Endothelial cell of umbilical vein (primary cell): Measurements from ENCODE around the gene ATP5MK. TPM values are rescaled to one million over a fixed set of nuclear protein-coding genes. Genes with fewer than 3 reads are reported as not detected.

Experiments used
- BruUV-seq: library from RNA; stranded (reverse); fragments of 400-500 nt; replicated peaks from 2 replicates; lab custom pipeline; 2021; lab: Mats Ljungman, UMichigan
- CTCF ChIA-PET: fragments of 300-600, 350-600 bp; sonication (Branson Sonifier 250); formaldehyde crosslinking; loops from one replicate; lab custom pipeline; 2021; ENCODE audit warnings: antibody characterized with exemption, inconsistent platforms; lab: Charles Lee
- POLR2A ChIA-PET: fragments of 300-600, 350-600 bp; sonication (Branson Sonifier 250); formaldehyde crosslinking; loops from one replicate; lab custom pipeline; 2021; ENCODE audit warnings: antibody characterized with exemption, inconsistent platforms; lab: Charles Lee
- DNase-seq: peaks from one replicate; pipeline ENCODE4 v3.0.0-alpha.2; 2011; ENCODE audit warnings: low read depth, low spot score
- FAIRE-seq: peaks from 2 replicates; lab custom pipeline; 2011; peaks lifted over from hg19 to GRCh38; lab: Jason Lieb, UNC
- H2AFZ ChIP-seq: 2 replicates; pipeline ENCODE4 v1.6.0; 2012; ENCODE audit warnings: low read depth, low read length, control low read depth, inconsistent platforms
- H3K27ac ChIP-seq: 2 replicates; pipeline ENCODE4 v1.5.1; 2011; ENCODE audit warnings: low read depth, mild to moderate bottlenecking, control low read depth, low read length, moderate library complexity; ENCODE audit not compliant: insufficient read depth
- H3K27me3 ChIP-seq, 2 experiments: 2 replicates each; pipeline versions ENCODE4 v1.6.0 to v1.6.1; 2011; ENCODE audit warnings: low read length in 2 of 2, mixed read lengths in 1 of 2; ENCODE audit not compliant: control insufficient read depth in 2 of 2, insufficient read depth in 2 of 2
- H3K36me3 ChIP-seq, 2 experiments: 2 replicates in 1 of 2; 3 replicates in 1 of 2; pipeline ENCODE4 v1.5.1; 2011; ENCODE audit warnings: low read length in 2 of 2, mild to moderate bottlenecking in 1 of 2, moderate library complexity in 1 of 2; ENCODE audit not compliant: control insufficient read depth in 2 of 2, insufficient read depth in 2 of 2; ENCODE audit errors: extremely low read depth in 1 of 2
- H3K4me1 ChIP-seq: 3 replicates; pipeline ENCODE4 v1.5.1; 2011; ENCODE audit warnings: mild to moderate bottlenecking, low read length; ENCODE audit not compliant: control insufficient read depth, insufficient read depth; ENCODE audit errors: extremely low read depth
- H3K4me2 ChIP-seq: 2 replicates; pipeline ENCODE4 v1.6.1; 2011; ENCODE audit warnings: low read length, control low read depth, mixed read lengths; ENCODE audit not compliant: insufficient read depth
- H3K4me3 ChIP-seq, 3 experiments: fragments of 200-600 bp in 1 of 3; sonication (generic), shearing (Covaris generic) in 1 of 3; replicated peaks in 1 of 3; 2 replicates each; pipeline ENCODE4 v1.5.1; 2011 to 2016; ENCODE audit warnings: control low read depth in 3 of 3, low read length in 3 of 3, mild to moderate bottlenecking in 2 of 3, inconsistent platforms in 1 of 3, low read depth in 1 of 3, moderate library complexity in 1 of 3; ENCODE audit not compliant: insufficient read depth in 1 of 3
- H3K79me2 ChIP-seq: 2 replicates; pipeline ENCODE4 v1.6.0; 2012; ENCODE audit warnings: low read length, inconsistent platforms; ENCODE audit not compliant: control insufficient read depth, insufficient read depth
- H3K9ac ChIP-seq: replicated peaks from 2 replicates; pipeline ENCODE3; 2011; ENCODE audit warnings: low read length, control low read depth; ENCODE audit not compliant: insufficient read depth; ENCODE audit errors: extremely low read depth
- H3K9me1 ChIP-seq: replicated peaks from 3 replicates; pipeline ENCODE4 v1.6.0; 2011; ENCODE audit warnings: mild to moderate bottlenecking, low read length; ENCODE audit not compliant: control insufficient read depth, insufficient read depth; ENCODE audit errors: extremely low read depth
- H3K9me3 ChIP-seq: replicated peaks from 2 replicates; pipeline ENCODE4 v1.5.1; 2012; ENCODE audit warnings: low read length, inconsistent platforms; ENCODE audit not compliant: control insufficient read depth, insufficient read depth
- H4K20me1 ChIP-seq: replicated peaks from 2 replicates; pipeline ENCODE3; 2011; ENCODE audit warnings: mild to moderate bottlenecking, low read length; ENCODE audit not compliant: control insufficient read depth, insufficient read depth; ENCODE audit errors: extremely low read depth
- CTCF ChIP-seq, 2 donors: IDR thresholded peaks; 1 replicate in 1 of 2; 2 replicates in 1 of 2; pipeline ENCODE4 v1.5.1; 2011; ENCODE audit warnings: low read length in 2 of 2, mild to moderate bottlenecking in 2 of 2, moderate library complexity in 2 of 2, control low read depth in 1 of 2, inconsistent platforms in 1 of 2, low read depth in 1 of 2; ENCODE audit not compliant: insufficient read depth in 1 of 2; ENCODE audit errors: extremely low read depth in 1 of 2
- EZH2 ChIP-seq: IDR thresholded peaks from 2 replicates; pipeline ENCODE4 v1.6.1; 2012; ENCODE audit warnings: borderline replicate concordance, low read depth, mild to moderate bottlenecking, moderate library complexity, low read length, inconsistent platforms; ENCODE audit not compliant: severe bottlenecking
- FOS ChIP-seq: IDR thresholded peaks from 2 replicates; pipeline ENCODE4 v1.6.1; 2011; ENCODE audit warnings: mild to moderate bottlenecking, low read length, moderate library complexity, borderline replicate concordance; ENCODE audit not compliant: insufficient read depth
- GATA2 ChIP-seq: IDR thresholded peaks from 2 replicates; pipeline ENCODE4 v1.7.0; 2011; ENCODE audit warnings: low read depth, mild to moderate bottlenecking, moderate library complexity, mixed read lengths, low read length; ENCODE audit not compliant: insufficient read length, insufficient read depth
- JUN ChIP-seq: IDR thresholded peaks from 2 replicates; pipeline ENCODE4 v1.6.1; 2011; ENCODE audit warnings: borderline replicate concordance, low read depth; ENCODE audit not compliant: insufficient read length, insufficient read depth
- MYC ChIP-seq: IDR thresholded peaks from one replicate; pipeline ENCODE4 v1.6.1; 2011; ENCODE audit warnings: mild to moderate bottlenecking, low read depth, low read length
- POLR2A ChIP-seq: IDR thresholded peaks from 2 replicates; pipeline ENCODE4 v1.6.1; 2012; ENCODE audit warnings: low read depth, mild to moderate bottlenecking, control low read depth, low read length
- POLR2AphosphoS5 ChIP-seq: IDR thresholded peaks from 2 replicates; pipeline ENCODE4 v1.6.1; 2012; ENCODE audit warnings: low read depth, mild to moderate bottlenecking, control low read depth, low read length, moderate library complexity; ENCODE audit not compliant: insufficient read depth
- dilution Hi-C: fragments of 300-500 bp; cut with MboI; formaldehyde crosslinking; loops from one replicate; pipeline ENCODE4 v1.15.0; 2019; ENCODE audit warnings: low sequenced_read_pairs; ENCODE audit not compliant: extremely low pct_ligation_motif_present
- intact Hi-C: fragments of 100-400 bp; cut with micrococcal nuclease; formaldehyde crosslinking; loops from one replicate; pipeline ENCODE4 v1.10.0; 2022
- polyA plus RNA-seq, 4 experiments: library from polyadenylated mRNA; depleted of rRNA in 3 of 4; stranded (reverse) in 3 of 4; unstranded in 1 of 4; fragments of >200 nt; gene quantifications; 2 replicates each; pipeline versions ENCODE4 v1.2.1 to v1.2.3, GENCODE V29; 2011 to 2012; ENCODE audit warnings: missing spikeins in 1 of 4
- total RNA-seq: library from RNA; stranded (reverse); gene quantifications from 2 replicates; pipeline ENCODE4 v1.2.3, GENCODE V29; 2021
- TF ChIP-seq, protein P1 (sequence below): IDR thresholded peaks from 2 replicates; pipeline ENCODE4 v1.6.1; 2011; ENCODE audit not compliant: insufficient read depth, insufficient read length

The ATP5MK gene
- total and polyA plus RNA-seq, 2 donors (not counting 3 experiments of a cell fraction or from before 2014, with no cell fraction given) = 295 to 407 TPM

GRCh38 chr10:103439776-103440175 lies 43.5 kb upstream of the ATP5MK start:
- Histone ChIP-seq H3K27me3 (no peaks in the 10 kb centered on the region), H3K4me3 (no peak overlapping the region), H3K79me2 (no peaks in the 10 kb centered on the region), H3K36me3 (peaks cover 31 to 60% of the 10 kb centered on the region in 2 experiments), H3K9me3 (no peaks in the 10 kb centered on the region), H3K27ac (no peak overlapping the region), H4K20me1 (no peaks in the 10 kb centered on the region), H3K9ac (no peak overlapping the region), H3K9me1 (no peaks in the 10 kb centered on the region), H3K4me1 (peaks cover 6% of the 10 kb centered on the region), H2AFZ (no peak overlapping the region), H3K4me2 (no peak overlapping the region)
- FAIRE-seq (no peak), DNase-seq (no peak)
- no TSS peak for BruUV-seq
- CTCF ChIA-PET = interaction anchor here (1.1 kb wide), 1 partner anchor 41 kb away, joined by 3 read pairs; no protein-coding TSS in a partner anchor
- dilution Hi-C loops (no loop called here), intact Hi-C loops (no loop called here)
- TF ChIP-seq CTCF (IDR thresholded peaks at IDR 0.05; ENCODE audit: extremely low read depth in 1 of 2, insufficient read depth in 1 of 2, low read depth in 1 of 2, low read length in 2 of 2) = no peak
- POLR2A ChIA-PET = no interaction called here

GRCh38 chr10:103433858-103434257 lies 37.6 kb upstream of the ATP5MK start:
- Histone ChIP-seq H3K36me3 (peaks cover 14 to 39% of the 10 kb centered on the region in 2 experiments), H3K4me3 (no peak overlapping the region), H3K9me3 (no peaks in the 10 kb centered on the region), H3K9me1 (no peaks in the 10 kb centered on the region), H3K4me1 (peaks cover 5% of the 10 kb centered on the region), H3K9ac (no peak overlapping the region), H3K27ac (no peak overlapping the region), H4K20me1 (no peaks in the 10 kb centered on the region), H3K79me2 (no peaks in the 10 kb centered on the region), H3K27me3 (no peaks in the 10 kb centered on the region), H2AFZ (no peak overlapping the region), H3K4me2 (no peak overlapping the region)
- FAIRE-seq (no peak), DNase-seq (no peak)
- ChIA-PET POLR2A (interaction anchor here (0.6 kb wide), 1 partner anchor 19 kb away, joined by 3 read pairs; no protein-coding TSS in a partner anchor), CTCF (no interaction called here)
- no TSS peak for BruUV-seq
- intact Hi-C loops = loop anchor here (5.0 kb wide), 1 partner anchor 48 kb away; no protein-coding TSS in a partner anchor
- dilution Hi-C loops = no loop called here
- TF ChIP-seq MYC (no peak), CTCF (IDR thresholded peaks at IDR 0.05; ENCODE audit: extremely low read depth in 1 of 2, insufficient read depth in 1 of 2, low read depth in 1 of 2, low read length in 2 of 2) (no peak), POLR2A (no peak), JUN (no peak), FOS (no peak), EZH2 (no peak), POLR2AphosphoS5 (no peak), GATA2 (no peak)
- TF ChIP-seq, protein P1, sequence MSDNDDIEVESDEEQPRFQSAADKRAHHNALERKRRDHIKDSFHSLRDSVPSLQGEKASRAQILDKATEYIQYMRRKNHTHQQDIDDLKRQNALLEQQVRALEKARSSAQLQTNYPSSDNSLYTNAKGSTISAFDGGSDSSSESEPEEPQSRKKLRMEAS = no peak
